Measurements from ENCODE around the gene PTER.

The PTER gene

GRCh38 chr10:16436758-16437539 lies at the start of gene PTER:
PTER (plus strand) TSS chr10:16437010; CDS start chr10:16484385, 47,375 bp downstream.
- DNase-seq = peak; percentile 79

- DNase-seq = no peak
Measured at GRCh38 chr10:16392531-16393069, 44.2 kb upstream of the PTER start.

- no peak for DNase-seq
Measured at GRCh38 chr10:16393271-16393858, 43.4 kb upstream of the PTER start.

DNA sequence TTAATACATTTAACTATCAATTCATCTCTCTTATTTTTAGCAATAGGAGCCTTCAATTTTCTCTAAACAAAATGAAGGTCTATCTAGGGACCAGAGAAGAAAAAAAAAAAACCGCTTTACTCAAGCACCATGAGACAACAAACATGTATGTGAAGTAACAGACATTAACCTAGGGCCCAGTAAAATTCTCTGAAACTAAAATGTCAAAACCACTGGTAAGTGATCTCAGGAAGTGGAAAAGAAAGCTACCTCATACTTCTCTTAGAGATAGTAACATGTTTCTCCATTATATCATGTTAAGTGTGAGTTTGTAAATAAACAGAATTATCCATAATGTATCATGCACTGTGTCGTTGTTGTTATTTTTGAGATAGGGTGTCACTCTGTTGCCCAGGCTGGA lies 35.4 kb upstream of the PTER start:
- no peak for DNase-seq

- no peak for DNase-seq
Measured at GRCh38 chr10:16408379-16408778, 28.4 kb upstream of the PTER start.

GRCh38 chr10:16417341-16417740 lies 19.5 kb upstream of the PTER start:
- no peak for DNase-seq

- no peak for DNase-seq
Measured at GRCh38 chr10:16423599-16423998, 13.2 kb upstream of the PTER start.

DNA sequence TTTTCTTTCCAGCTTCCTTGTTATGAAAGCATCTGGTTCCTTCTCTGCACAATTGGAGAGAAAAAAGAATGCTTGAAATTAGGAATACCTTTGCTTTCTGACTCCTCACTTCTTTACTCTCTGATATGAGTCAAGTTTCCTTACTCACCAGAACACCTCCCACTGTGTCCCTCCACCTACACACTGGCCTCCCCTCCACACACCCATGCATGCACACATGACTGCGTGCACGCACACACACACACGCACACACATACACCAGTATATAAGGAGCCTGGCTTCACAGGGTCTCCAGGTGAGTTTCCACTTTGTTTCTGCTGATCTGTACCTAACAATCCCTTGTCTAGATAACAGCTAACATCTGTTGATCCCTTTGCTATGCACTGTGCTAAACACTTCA lies 11.4 kb upstream of the PTER start:
- DNase-seq = no peak

GRCh38 chr10:16429539-16429938 lies 7.3 kb upstream of the PTER start:
- DNase-seq = no peak

GRCh38 chr10:16436367-16436757 lies 448 bp upstream of the PTER start:
- DNase-seq = no peak

DNA sequence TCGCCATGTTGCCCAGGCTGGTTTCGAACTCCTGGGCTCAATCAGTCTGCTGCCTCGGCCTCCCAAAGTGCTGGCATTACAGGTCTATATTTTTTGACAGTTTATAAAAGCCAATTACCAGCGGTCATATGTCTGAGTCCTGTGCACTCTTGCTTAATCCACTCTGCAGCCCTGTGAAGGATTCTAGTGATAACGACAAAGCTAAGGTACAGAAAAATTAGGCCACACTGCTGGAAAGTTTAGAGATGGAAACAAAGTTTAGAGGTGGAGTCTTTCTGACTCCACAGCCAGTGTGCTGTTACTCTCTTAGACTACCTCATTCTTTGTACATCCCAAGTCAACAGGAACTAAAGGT lies 707 bp downstream of the PTER start:
- DNase-seq = no peak

DNA sequence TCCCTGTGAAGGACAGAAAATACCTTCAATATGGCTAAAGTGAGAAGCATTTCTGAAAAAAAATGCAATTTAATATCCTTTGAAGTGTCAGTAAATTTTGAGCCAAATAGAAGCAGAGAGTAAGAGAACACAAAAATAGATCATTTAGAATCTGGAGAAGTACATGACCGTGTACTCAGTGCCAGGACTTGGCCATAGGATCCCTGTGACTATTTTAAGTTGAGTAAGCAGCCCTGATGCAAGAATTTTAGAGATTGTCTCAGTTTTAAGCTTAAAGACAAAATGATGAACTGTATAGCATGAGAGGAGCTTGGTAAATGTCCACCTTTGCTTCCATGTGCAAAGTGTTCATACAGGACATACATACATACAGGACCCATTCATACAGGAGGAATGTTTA lies 2.5 kb downstream of the PTER start:
- no peak for DNase-seq

GRCh38 chr10:16440396-16441133 lies 3.8 kb downstream of the PTER start:
- DNase-seq = no peak

- no peak for DNase-seq
Measured at GRCh38 chr10:16441173-16441840, 4.5 kb downstream of the PTER start.

GRCh38 chr10:16442914-16443313 lies 6.1 kb downstream of the PTER start:
- DNase-seq = no peak

GRCh38 chr10:16445770-16446469 lies 9.1 kb downstream of the PTER start:
- no peak for DNase-seq

DNA sequence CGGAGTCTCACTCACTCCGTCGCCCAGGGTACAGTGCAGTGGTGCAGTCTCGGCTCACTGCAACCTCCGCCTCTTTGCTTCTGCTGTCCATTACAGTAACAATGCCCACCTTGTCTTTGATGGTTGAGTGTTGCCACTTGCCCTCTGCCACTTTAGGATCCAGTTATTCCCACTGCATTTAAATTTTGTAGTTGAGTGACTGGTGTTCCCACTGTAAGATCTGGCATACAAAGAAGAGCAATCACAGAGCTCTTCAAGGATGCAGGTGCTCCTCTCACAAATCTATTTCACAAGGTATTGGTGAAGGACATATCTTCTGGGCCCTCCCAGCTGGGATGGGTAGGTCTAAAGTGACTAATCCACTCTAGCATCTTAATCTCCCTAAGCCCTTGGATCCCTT lies 12.6 kb downstream of the PTER start:
- DNase-seq = no peak

DNA sequence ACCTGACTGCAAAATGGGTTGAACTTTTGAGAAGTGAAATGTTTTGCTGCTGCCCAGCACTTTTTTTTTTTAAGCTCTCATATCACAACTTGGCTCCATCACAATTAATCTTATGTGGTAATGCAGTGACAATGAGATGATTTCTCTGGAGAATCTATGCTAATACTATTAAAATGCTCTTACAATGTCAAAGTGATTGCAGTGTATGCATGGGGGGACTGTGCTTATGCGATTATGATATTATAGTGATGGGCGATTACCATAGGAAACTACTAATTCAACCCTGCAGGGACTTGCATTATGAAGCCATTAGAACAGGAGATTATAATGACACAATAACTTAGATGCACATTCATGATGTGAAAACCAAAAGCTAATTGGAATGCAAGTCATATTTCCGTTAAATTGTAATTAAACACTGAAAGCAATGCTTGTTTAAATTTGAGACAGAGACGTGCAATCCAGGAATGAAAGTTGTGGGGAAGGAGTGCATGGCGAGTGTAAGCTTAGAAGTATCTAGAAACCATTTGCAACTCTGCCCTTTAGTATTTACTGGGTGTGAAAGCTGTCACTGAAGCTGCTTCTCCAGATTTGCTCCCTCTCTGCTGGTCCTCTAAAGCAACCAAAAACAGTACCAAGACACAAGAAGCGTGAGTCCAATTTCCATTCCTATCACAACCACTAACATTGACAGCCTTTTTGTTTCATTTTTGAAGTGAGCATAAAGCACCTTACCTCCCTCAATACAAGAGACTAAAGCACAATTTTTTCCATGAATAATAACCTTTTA lies 21.6 kb downstream of the PTER start:
- no peak for DNase-seq

- no peak for DNase-seq
Measured at GRCh38 chr10:16459423-16459939, 22.7 kb downstream of the PTER start.

- DNase-seq = no peak
Measured at GRCh38 chr10:16466001-16466400, 29.2 kb downstream of the PTER start.

- no peak for DNase-seq
Measured at GRCh38 chr10:16470747-16471146, 33.9 kb downstream of the PTER start.

DNA sequence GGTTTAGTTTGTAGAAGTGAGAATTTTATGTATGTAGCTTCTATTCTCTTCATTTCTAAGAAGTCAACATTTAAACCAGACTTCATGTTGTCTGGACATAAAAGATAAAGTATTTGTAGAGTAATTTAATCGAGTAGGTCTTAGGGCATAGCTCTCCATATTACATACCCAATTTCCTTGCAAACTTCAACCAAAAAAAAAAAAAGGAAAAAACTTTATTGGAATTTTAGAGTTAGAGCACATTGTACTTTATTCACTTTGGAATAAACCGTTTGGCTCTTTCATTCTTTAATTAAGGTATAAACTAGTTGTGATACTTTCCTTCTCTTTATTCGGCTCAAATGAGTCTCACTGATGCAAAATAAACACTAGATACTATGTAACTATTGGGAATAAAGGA lies 36.0 kb downstream of the PTER start:
- DNase-seq = no peak

Measured in NCI-H1694 treated with DMSO at 0.1 percent for 48 hours (cell line).